Inflammatory macrophage treated with lipopolysaccharide for 1 hour (primary cell): ENCODE measurements around the gene ABHD15.

Experiments used
- DNase-seq, 2 donors: peaks; one replicate each; pipeline ENCODE4 v3.0.0-alpha.2; 2020 to 2022

ABHD15 gene

DNA sequence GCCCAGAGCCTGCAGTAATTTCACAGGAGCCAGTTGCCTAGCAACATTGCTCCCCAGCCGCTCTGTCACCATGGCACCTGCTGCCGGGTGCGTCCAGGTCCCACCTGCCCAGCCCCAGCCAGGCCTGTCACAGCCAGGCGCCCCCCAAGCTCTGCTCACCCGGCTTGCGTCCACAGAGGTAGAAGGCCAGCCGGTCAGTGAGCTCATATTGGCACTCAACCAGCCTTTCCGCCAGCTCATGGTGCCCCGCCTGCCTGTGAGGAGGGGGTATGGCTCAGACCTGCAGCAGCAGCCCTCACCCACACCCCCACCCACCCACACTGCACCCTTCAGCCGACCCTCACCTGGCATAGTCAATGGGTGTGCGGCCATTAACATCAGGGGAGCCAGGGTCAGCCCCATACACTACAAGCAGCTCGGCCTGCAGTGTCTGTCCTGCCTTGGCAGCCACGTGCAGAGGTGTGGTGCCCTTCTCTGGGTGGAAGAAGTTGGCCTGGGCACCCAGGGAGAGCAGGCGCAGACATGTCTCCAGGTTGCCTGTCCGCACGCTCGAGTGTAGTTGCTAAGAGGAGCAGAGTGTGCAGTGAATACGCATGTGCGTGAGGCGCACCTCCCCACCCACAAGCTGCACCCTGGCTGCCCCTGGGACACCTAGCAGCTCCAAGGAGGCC is 14.9 kb upstream of the ABHD15 start:
- no peak for DNase-seq

DNA sequence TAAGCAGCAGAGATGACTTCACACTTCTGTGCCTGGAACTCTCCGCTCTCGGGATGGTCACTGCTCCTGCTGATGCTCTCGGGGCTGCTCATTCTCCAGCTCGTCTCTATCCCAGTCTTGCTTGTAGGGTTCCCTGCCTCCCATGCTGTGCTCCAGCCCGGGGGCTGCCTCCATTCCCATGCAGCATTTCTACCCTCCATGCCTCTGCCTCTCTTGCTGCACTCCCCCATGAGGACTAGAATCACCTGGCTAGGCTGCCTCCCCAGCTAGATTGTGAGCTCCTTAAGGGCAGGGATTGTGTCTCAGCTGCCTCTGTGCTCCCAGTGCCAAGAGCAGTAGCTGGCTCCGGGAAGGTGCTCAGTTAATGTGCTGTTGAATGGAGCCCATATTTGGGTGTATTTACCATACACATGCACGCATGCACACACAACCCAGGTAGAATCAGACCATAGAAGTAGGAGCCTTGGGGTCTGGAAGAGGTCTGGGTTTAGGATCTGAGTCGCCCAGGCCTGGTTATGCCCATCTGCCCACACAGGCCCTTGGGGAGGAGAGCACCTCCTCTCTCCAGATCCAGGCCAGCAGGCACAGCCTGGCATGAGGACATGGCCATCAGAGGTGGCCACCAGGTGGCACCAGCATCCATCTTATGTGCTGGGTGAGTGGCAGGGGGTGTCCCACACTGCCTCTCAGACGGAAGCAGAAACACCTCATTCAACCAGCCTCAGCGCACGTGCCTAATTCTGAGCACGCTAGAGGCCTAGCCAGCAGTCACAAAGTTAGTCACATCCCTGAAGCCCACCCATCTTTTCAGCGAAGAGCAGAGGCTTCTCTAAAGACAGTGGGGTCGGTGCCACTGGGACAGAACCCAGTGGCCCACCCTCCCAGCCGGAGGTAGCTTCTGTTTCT is 13.3 kb upstream of the ABHD15 start:
- DNase-seq, result peak; percentile 71 to 94

DNA sequence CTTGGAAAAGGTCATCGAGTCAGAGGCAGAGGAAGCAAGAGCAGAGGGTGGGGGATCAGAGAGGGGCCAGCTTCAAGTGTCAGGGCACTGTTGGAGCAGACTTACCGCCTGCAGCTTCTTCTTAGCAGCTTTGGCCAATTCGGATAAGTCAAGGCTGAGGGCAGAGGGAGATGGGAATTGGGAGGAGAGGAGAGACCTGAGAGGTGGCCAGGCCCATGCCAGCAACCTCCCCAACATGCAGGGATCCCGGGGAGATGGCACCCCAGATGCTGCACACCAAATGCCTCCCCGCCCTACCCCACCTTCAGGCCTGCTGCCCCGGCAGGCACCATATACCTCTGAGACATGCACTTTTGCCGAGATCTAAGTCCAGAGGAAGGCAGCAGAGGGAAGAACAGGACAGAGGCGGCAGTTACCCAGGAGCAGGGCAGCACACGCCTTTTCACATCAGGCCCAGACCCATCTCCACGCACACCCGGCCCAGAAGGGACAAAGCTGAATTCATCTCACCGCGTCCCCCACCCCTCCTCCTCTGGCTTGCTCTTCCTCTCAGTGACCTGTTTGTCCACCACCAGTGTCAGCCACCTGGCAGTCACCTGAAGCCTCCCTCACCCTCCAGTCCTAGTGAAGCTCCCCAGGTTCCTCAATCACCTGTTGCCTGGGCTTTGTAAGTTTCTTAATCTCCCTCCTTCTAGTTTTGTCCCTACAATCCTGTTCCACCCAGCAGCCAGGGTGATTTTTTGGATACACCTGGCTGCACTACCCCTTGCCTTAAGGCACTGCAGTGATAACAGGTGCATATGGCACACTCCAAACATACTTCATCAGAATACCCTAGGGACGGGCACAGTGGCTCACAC is 12.0 kb upstream of the ABHD15 start:
- DNase-seq, result no peak

DNA sequence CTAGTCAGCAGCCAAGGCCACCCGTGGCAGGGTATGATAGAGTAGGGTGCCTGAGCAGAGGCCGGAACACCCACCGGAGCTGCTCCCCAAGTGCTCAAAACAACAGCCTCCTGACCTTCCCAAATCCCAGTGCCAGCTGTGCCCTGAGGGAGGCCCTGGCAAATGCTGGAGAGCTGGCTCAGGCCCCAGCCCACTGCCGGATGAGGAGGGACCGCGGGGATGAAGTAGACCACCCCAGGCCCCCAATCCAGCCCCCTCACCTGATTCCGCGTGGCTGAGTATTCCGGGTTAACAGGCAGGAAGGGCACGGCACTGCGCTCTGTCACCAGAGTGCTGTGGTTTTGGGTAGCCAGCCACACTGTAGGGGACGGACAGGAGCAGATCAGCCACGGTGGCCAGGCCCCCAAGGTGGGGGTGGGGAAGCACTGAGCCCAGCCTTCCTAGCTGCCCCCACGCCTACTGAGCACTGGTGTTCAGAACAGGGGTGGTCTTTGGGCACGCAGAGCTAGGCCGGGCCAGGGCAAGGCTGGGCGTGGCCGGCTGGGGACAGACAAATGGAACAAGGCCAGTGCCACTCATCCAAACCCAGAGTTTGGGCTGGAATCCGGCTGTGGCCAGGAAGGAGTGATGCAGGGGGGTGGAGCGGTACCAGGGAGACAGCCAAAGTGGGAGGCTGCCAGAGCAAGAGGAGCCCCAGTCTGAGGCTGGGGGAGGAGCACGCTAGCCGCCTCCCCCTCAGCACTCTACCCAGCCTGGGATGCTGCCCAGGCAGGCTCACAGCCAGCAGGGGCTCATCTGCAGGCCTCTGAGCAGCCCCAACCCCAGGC is 10.8 kb upstream of the ABHD15 start:
- no peak for DNase-seq

DNA sequence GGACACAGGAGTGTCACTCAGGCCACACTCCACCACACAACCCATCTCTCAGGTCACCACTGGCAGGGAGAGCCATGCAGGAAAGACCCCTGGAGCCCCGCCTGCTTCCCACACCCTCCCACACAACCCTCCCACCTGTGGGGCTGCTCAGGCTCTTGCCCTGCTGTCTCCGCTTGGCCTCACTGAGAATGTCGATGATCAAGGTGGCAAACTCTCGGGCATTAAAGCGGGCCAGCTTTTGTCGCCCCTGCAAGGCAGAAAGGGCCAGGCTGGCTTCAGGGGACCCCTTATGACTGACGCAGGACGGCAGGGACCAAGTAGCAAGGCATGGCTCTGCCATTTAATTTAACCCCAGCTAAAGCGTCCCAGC is 10.1 kb upstream of the ABHD15 start:
- no peak for DNase-seq

DNA sequence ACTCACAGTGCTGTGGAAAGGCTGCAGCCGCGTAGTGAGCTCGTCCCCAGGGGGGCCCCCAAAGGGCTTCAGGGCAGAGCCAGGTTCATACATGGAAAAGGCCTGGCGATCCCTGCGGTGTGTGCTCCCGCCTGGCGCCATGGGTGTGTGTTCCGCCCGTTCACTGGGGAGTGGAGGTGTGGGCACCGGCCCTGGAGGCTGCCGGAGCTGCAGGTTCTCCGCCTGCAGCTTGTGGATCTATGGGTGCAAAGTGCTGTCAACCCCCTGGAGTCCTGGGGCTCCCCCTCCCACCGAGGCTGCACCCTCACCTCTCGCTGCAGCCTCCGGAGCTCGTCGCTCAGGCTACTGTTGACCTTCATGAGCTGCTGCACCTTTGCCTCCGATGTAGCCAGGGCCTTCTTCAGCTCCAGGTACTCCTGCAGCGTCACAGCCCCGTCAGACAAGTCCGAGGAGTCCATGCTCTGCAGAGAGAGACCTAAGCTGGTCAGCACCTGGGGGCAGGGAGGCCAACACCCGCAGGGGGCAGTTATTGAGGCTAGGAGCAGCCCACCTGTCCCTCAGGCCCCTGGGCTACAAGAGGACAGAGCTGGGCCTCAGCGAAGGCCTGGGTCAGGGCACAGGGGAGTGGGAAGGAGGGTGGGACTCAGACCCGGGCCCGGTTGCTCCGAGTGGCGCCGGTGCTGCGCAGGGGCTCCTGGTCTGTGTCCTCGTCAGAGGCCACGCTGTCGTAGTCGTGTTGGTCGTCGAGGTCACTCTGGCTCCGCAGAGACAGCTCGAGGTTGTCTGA is 9.6 kb upstream of the ABHD15 start:
- no peak for DNase-seq

DNA sequence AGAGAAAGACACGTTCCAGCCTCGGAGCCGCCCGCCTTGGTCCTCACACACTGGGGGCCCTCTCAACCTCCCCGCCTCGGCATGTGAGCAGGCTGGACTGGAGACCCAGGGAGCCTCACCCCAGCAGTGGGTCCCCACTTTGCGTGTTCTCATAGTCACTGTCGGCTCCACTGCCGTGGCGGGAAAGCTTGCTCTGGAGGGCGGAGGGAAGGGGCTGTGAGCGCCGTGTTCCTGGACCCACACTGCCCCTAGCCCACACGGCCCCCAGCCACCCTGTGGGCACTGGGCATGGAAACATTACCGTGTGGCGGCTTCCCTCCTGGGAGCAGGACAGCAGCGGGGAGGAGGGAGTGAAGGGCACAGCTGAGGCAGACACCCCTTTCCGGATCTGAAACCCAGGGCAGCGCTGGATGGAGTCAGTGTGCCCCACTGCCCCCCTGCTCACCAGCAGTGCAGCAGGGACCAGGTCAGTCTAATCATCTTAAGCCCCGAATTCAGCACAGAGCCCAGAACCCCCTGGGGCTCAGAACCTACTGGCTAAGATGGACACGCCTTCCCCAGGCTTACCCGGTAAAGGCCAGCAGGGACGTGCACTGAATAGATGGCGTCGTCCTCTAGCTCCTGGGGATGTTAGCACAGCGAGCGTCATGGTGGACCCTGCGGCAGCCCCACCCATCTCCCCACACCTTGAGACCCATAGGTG is 8.8 kb upstream of the ABHD15 start:
- no peak for DNase-seq

DNA sequence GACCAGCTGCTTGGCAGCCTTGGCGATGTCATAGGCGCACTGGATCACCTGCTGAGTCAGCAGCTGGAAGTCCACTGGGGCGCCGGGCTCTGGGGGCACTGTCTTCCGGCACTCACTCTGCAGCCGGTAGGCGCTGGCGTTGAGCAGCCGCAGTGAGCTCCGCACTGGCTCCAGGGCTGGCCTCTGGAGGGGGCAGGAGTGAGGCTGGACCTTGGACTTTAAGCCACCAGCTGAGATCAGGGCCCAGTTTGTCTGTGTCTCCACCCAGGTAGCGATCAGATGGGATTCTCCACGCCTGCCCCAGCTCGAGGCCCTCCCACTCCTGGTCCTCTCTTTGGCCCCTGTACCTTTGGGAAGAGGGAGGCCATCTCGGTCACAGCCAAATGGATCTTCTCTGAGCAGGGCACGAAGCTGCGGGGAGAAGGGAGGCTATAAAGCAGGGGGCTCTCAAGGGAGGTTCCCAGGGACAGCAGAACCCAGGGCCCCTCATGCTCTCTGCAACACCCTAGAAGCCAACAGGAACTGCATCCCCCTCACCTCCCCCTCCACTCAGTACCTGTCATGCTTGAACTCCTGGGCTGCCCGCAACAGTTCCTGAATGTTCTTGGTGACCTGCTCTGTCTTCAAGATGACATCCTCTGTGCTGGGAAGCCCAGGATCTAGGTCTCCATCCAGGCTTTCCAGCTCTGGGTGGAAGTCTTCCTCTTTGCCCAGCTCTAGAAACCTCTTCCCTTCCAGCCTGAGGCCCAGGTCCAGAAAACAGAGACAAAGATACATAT is 8.1 kb upstream of the ABHD15 start:
- no peak for DNase-seq

DNA sequence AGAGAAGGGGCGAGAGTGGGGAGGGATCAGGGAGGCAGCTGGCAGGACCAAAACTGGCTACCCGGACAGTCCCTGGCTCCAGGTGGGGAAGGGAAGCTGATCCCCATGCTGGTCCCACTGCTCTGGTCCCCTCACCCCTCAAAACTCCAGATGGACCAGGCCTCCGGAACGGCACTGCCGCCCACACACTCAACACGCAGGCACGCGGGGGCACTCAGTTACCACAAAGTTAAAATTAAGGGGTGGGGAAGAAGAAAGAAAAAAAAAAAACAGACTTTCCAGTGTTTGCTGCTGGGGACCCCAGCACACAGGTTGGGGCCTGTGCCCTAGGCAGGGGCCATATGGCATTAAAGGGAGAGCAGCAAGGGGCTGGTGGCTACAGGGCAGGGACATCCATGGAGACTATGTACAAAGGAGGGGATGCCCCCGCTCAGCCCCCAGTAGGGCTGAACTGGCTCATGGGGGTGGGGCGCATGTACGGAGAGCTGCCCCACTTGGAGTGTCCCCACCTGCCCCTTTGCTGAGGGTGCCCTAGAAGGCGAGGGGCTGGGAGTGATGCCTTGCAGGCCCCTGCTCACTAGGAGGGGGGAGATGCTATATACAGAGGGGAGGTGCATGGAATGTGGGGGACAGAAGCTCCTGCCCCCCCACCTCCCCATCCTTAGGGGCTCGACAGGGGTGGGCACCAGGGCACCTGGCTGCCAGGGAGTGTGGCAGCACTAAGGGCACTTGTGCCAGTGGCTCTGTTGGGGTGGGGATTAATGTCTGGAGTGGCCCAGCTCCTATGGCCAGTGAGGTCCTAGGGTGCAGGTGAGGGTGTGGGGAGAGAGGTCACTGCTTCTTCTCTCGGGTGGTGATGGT is 7.3 kb upstream of the ABHD15 start:
- no peak for DNase-seq

DNA sequence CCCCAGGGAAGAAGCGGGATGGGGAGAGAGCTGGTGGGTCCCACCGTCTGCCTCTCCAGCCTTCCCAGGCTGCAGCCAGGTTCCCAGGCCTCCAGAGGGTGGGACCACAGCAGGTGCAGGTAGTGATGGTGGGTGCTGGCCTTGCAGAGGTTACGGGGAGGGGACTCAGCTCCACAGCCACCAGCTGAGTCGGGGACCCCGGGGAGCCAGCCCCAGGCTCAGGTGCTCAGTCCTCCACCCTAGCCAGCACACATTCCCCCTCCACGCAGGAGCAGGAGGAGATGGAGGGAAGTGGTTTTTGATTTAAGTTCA is 6.7 kb upstream of the ABHD15 start:
- no peak for DNase-seq

DNA sequence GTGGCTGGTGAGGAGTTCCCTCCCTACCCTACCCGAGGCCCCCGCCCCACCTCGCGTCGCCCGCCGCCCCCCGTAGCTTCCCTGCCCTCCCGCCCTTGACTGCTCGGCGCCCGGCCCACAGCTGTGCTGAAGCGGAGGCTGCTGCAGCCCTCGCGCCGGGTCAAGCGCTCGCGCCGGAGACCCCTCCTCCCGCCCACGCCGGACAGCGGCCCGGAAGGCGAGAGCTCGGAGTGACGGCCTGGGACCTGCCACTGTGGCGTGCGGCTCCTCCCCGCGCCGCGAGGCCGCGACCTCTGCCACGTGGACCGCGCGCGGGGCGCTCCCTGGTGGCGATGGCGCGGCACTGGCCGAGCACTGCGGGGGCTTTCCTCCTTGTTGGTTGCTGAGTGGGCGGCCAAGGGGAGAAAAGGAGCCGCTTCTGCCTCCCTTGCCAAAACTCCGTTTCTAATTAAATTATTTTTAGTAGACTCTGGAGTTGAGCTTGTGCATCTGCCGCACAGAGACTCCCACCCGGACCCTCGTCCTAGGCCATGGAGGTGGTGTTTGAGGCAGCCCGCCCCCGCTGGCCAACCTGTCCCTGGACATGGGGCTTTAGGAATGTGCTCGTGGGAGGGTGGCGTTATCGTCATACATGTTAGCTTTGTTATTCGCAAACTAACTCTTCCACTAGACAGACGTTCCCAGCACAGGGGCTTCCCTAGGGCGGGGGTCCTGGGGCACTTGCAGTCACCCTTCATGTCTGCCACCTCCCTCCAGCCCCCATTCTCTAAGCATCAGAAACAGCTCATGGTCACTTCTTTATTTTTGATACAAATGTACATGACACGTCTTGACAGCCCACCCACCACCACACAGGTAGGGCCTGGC is 6.1 kb upstream of the ABHD15 start:
- DNase-seq, result peak; percentile 64 to 77

DNA sequence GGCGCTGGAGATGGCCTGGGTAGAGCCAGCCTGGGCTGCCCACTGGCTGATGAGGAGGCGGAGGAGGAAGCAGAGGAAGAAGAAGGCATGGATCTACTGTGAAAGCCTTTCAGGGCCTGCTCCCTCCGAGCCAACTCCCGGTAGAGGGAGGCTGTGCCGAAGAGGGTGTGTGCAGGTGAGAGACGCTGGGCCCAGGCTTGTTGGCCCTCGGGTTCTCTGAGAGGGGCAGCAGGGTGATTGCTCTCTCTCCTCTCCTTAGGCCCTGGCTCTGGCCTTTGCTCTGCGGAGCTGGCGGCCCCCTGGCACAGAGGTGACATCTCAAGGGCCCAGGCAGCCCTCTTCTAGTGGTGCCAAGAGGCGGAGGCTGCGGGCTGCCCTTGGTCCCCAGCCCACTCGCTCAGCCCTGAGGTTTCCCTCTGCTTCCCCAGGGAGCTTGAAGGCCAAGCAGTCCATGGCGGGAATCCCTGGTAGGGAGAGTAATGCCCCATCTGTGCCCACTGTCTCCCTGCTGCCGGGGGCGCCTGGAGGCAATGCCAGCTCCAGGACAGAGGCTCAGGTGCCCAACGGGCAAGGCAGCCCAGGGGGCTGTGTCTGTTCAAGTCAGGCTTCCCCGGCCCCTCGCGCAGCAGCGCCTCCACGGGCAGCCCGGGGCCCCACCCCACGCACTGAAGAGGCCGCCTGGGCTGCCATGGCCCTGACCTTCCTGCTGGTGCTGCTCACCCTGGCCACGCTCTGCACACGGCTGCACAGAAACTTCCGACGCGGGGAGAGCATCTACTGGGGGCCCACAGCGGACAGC is 5.2 kb upstream of the ABHD15 start:
- DNase-seq, result no peak

DNA sequence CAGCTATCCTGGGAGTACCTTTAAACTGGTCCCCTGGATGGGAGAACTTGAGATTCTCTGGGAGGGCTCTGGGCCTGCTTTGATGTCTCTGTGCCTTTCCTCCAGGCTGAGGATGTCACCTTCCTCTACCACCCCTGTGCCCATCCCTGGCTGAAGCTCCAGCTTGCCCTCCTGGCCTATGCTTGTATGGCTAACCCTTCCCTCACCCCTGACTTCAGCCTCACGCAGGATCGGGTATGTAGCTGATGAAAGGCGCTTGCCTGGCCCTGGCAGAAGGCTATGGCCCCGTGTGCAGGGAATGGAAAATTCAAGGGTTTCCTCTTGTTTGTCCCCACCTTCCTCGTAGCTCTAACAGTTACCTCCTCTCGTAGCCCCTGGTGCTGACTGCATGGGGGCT is 4.6 kb upstream of the ABHD15 start:
- no peak for DNase-seq

DNA sequence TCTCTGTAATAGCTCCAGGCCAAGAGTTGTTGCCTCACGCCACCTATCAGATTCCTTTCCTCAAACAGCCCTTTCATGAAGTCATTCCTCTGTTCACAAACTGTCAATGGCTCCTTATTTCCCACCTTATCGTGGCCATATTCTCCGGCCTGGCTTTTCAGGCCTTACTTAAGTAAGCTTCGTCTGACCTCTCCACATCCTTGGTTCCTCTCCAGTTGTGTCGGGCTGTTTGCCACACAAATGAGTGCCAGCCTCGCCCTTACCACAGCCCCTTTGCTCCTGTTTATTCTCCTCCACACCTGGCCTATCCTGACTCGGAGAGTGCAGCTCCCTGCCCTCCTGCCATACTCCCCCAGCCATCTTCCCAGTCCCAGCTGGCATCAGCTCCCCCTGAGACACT is 3.7 kb upstream of the ABHD15 start:
- DNase-seq, result no peak

DNA sequence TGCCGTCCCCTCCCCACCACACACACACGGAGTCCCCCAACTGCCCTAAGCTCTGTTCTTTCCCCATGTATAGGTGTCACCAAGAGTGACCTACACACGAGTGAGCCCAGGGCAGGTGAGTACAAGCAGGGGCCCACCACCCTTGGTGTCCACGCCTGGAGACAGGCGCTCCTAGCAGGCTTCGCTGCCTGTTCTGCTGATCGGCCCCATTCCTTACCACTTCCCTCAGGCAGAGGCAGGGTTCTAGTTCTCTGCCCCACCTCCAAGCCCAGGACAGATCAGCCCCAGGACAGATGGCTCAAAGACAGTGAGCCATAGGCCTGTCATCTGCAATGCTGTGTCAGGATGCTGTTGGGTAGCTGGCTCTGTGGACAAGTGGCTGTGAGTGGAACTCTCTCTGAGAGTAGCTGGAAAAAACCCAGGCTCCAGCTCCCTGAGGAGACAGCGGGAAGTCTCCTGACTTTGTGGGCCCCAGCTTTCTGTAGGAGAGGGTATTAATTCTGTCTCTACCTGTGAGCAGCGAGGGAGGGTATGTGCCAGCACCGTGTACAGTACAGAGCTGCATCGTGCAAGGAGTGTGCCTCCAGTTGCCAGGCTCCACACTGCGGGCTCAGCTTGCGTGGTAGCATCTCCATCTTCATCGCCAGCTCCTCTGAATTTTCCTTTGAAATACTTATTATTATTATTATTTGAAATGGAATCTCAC is 2.6 kb upstream of the ABHD15 start:
- DNase-seq, result no peak

DNA sequence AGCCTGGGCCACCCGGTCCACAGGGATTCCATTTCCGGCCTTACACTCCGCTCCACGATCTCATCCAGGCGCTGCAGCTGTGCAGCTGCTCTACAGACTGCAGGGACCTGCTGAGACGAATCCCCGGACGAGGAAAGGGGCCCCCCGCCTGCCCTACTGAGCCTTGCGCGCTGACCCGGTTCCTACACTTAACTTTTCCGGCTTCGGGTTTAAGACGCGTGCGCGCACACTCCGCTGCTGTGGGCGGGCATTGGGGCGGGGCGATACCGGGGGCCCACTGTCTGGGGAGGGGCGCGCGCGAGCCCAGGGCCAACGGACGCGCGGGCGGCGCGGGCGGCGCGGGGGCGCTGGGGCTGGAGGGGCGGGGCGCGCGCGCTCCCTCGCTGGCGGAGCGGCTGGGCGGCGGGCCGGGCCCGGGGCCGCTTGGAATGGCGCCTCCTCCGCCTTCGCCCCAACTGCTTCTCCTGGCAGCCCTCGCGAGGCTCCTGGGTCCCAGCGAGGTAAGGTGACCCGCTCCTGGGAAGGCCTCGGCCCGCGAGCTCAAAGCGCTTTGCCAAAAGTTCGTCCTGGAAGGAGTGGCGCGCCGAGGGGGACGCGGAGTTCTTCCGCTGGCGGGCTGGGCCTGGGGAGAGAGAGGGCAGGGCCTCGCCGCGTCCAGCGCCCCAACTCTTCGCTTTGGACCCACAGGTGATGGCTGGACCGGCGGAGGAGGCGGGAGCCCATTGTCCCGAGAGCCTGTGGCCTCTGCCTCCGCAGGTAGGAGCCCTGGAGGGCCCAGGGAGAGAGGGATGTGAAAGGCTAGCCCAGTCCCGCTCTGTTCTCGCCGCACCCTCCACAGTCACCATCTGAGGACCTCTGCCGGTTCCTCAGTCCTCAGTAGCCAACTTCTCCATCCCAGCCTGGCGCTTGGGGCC is 1.8 kb upstream of the ABHD15 start, which contains the start of gene TP53I13:
Gene TP53I13, plus strand, starts transcription at position 371 of the 914 bp plus-strand sequence. Its CDS starts 58 bp downstream, at position 429.
- DNase-seq, result peak in 1 of 2 donors; percentile 41
